ENCODE results near the gene CCNY.

The CCNY gene

GRCh38 chr10:35555962-35556930 lies 219.9 kb downstream of the CCNY start:
- DNase-seq (ENCODE audit: low read depth in 2 of 2), result no peak

DNA sequence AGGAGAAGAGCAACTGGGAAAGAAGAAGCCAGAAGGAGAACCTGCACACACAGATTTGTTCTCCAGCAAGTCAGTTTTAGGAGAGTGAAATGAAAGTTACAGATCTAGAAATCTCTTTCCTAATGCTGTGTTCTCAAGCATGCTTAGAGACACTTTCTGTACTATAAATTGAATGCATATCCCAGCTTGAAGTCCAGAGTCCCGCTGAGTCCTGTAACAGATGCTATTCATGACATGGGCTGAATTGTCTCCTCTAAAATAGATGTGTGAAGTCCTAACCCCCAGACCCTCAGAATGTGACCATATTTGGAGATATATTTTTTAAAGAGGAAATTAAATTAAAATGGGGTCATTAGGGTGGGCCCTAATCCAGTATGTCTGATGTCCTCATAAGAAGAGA lies 222.0 kb downstream of the CCNY start:
- no peak for DNase-seq (ENCODE audit: low read depth in 2 of 2)

DNA sequence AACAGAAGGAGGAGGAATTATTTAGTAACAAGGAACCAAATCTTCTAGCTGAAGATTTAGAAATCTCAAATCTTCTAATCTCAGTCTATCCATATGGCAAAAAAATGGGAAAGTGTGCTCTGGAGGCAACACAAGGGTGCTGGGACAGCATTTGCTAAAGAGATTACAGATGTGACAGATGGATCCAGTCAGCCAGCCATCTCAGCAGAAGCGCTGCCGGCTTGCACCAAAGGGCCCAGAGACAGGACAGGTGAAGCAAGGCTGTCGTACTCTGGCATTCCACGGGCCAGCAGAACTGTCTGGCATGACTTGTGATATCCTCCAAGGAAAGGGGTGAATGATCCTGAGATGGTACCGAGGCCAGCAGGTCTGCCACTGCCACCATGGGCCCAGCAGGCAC lies 223.1 kb downstream of the CCNY start:
- DNase-seq (ENCODE audit: low read depth in 2 of 2), result no peak

- DNase-seq (ENCODE audit: low read depth in 2 of 2), result no peak
These were observed 225.4 kb downstream of the CCNY start for GRCh38 chr10:35561715-35562114.

DNA sequence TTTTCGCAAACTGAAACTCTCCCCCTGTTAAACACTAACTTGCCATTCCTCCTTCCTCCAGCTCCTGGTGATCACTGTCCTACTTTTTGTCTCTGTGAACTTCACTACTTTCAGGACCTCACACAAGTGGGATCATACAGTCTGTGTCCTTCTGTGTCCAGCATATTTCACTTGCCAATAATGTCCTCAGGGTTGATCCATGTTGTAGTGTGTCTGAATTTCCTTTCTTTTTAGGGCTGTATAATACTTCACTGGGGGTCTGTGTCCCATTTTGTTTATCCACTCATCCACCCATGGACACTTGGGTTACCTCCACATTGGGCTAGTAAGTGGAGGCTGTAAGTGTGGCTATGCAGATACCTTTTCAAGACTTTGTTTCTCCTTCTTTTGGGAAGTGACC lies 226.1 kb downstream of the CCNY start:
- DNase-seq (ENCODE audit: low read depth in 2 of 2), result no peak

DNA sequence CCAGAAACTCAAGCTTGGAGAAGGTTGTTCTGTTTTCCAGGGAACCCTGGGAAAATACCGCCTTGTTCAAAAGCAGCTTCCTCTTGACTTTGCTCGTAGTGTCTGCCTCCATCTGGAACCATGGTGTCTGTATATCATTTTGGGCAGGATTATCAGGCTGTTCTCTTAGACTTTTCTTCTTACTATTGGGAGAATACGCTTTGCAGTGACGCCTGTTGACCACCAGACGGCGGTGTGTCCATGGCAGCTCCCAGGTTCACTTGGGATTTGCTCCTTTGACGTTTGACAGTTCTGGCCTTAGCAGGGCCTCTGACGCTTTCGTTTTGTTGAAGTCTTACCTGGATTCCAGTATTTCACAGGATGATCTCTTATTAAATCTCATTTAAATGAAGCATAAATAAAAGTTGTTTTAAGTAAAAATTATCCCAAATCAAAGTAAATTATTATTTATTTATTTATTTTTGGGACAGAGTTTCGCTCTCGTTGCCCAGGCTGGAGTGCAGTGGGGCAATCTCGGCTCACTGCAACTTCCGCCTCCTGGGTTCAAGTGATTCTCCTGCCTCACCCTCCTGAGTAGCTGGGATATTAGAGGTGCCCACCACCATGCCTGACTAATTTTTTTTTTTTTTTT lies 227.1 kb downstream of the CCNY start:
- DNase-seq (ENCODE audit: low read depth in 2 of 2), result peak; percentile 18 to 21

- no peak for DNase-seq (ENCODE audit: low read depth in 2 of 2)
These were observed 228.1 kb downstream of the CCNY start for GRCh38 chr10:35564341-35564968.

DNA sequence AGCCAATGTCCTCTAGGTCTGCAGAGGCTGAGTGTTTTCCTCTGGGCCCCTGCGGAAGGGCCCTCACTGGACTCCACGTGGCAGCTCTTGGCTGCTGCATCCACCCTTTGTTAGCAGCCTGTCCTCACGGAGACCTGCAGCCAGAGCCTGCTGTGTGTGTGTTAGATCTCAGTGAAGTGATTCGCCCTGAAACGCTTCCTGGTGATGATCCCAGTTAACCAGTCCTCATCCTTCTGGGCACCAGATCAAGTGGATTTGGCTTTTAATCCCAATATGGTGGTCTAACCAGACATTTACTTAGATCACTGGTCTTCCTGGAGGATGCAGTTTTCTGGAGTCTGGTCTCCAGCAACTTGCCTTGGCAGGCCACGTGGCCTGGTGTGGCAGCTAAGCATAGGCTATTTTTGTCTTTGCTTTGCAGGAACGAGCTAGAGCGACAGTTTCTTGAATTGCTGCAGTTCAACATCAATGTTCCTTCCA lies 229.3 kb downstream of the CCNY start:
- DNase-seq (ENCODE audit: low read depth in 2 of 2), result no peak

GRCh38 chr10:35567951-35568350 lies 231.6 kb downstream of the CCNY start:
- no peak for DNase-seq (ENCODE audit: low read depth in 2 of 2)

DNA sequence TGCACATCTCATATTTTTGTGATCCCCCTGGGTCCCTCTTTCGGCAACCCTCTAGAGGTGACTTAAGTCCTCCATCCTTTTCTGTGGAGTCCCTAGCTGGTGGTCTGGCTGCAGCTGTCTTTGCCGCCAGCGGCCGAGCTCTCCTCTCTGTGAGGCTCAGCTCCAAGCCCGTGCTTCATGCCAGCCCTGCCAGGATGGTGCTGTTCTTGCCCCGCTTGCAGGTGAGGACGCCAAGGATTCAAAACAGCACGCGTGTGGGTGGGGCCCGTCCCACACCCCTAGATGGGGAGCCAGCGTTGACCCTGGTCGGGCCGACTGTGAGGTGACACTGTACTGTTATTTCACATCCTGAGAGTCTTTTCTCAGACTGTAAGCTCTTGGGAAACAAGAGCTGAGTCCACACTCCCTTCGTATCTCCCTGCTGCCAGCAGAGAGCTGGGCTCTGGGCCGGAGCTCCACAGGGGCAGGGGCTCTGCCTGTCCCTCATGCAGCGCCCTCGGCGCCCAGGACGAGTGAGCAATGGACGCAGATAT lies 232.2 kb downstream of the CCNY start:
- DNase-seq (ENCODE audit: low read depth in 2 of 2), result no peak

DNA sequence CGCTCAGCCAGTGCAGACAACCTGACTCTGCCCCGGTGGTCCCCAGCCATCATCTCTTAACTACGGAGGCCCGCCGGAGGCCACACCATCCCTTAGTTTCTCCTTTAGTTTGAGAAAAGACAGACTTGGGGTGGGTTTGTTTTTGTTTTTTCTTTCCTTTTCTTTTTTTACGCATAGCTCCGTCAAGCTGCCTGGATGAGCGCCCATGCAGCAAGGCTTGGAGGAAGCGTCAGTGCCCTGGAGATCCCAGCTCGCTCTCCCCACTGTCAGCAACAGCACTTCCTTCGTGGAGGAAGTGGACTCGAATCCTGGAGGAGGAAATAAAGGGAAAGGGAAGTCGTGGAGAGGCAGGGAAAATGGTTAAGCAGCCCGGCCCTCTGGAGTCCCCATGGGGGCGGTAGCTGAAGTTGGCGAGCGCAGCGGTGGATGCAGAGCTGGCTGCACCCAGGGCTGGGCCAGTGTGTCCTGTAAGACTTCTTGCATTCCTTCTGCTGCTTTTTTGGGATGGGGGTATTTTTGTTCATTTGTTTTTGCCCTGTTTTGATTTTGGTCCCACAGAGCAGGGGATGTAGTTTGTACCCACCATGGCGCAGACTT lies 232.9 kb downstream of the CCNY start:
- DNase-seq (ENCODE audit: low read depth in 2 of 2), result no peak

- no peak for DNase-seq (ENCODE audit: low read depth in 2 of 2)
These were observed 233.5 kb downstream of the CCNY start for GRCh38 chr10:35569836-35570235.

DNA sequence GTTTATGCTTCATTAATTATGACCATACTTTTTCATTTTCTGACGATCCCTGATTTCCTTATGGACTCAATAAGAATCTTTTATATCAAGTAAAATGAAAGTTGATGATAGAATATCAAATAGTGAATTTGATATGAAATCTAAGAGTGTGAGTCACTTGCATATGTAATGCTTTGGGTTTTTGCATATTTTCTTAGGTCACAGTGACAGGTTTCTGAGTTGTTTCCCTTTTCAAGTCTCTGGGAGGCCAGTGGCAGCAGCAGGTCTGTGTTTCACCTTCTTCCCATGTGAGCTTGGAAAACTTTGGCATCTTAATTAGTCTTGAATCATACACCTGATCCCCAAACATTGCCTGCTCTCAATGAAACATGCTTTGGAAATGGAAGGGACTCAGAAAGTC lies 234.1 kb downstream of the CCNY start:
- DNase-seq (ENCODE audit: low read depth in 2 of 2), result no peak

DNA sequence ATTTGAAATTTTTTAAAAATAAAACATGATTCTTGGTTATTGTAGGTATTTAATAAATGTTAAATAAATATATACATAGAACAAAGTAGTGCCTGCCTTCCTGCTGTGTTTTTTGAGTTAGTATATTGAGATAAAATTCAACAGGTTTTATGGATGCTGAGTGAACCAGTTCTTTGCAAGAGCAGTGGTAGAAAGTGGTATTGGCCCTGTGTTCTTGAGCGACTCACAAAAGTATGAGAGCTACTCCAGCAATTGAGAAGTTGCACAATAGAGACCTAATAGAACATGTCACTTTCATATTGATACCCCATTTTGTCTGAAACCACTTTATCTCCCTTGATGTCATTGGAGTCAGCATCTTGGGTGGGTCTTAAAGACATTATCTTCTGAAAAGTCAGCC lies 236.3 kb downstream of the CCNY start:
- no peak for DNase-seq (ENCODE audit: low read depth in 2 of 2)

- DNase-seq (ENCODE audit: low read depth in 2 of 2), result no peak
These were observed 237.5 kb downstream of the CCNY start for GRCh38 chr10:35573796-35574195.

DNA sequence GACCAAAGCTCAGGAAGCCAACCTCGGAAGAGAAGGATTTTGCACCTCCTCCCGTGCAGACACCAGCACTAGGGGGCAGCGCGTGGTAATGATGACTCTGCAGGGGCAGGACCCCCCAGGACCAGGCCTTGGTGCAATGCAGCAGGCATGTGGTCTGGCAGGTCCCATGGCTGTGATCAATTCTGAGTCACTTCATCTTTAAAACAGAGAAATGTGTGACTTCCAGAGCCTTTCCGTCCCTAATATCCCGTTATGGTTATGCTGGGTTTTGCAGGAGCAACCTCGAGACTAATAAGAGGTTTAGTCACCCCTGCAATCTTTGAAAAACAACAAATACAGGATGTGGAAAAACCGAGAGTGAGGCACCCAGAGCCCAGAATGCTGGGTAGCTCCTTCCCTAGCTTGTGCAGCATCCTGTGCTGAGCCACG lies 238.6 kb downstream of the CCNY start:
- no peak for DNase-seq (ENCODE audit: low read depth in 2 of 2)

DNA sequence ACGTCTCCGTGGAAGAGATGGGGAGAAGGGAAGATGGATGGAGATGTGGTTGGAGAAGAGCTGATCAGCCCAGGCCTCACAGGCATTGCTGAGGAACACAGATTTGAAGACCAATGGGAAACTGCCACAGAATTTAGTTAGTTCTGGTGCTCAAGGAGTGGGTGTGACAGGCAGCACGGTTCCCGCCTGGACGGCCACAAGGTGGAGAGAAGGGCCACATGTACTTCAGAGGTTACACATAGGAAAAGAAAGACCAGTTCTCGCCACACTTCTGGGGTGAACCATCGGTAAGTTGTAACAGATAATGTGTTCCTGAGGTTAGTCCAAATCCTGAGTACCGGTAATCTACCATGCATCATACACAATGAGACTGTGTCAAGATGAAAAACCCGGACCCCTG lies 239.3 kb downstream of the CCNY start:
- no peak for DNase-seq (ENCODE audit: low read depth in 2 of 2)

DNA sequence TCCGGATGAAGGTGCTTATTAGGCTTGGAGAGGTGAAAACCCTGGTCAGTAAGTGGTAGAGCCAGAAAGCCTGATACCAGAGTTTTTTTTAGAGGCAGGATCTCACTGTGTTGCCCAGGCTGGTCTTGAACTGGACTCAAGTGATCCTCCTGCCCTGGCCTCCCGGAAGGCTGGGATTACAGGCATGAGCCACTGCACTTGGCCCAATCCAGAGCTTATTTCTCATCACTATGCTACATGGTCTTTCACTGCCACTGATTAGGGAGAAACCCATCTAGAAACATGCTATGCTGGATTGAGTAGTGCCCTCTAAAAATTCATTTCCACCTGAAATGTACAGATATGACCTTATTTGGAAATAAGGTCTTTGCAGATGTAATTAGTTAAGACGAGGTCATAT lies 240.4 kb downstream of the CCNY start:
- DNase-seq (ENCODE audit: low read depth in 2 of 2), result no peak

DNA sequence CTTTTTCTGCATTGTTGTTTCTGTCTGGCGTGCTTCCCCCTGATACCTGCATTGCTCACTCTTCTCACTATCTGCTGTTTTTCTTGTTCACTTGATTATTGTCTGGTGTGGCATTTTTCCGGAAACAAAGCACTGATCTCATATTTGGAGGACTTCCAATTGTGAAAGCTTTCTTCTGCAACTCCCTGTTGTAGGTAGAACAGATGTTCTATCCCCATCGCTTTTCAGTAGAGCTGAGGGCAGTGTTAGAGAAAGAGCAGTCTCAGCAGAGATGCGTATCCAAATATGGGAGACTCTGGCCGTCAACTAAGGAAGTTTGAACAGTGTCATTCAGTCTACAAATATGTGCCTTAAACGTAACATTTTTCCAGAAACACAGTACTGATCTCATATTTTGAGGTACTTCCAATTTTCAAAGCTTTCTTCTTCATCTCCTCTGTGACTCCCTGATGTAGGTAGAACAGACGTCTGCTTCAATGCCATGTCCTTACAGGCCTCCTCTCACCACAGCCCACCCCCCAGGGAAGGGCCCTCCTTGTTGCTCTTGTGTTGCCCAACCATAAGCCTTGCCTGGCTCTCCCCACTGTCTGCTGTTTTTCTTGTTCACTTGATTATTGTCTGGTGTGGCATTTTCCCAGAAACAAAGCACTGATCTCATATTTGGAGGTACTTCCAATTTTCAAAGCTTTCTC lies 241.8 kb downstream of the CCNY start:
- DNase-seq (ENCODE audit: low read depth in 2 of 2), result no peak

GRCh38 chr10:35578618-35578956 lies 242.3 kb downstream of the CCNY start:
- no peak for DNase-seq (ENCODE audit: low read depth in 2 of 2)

DNA sequence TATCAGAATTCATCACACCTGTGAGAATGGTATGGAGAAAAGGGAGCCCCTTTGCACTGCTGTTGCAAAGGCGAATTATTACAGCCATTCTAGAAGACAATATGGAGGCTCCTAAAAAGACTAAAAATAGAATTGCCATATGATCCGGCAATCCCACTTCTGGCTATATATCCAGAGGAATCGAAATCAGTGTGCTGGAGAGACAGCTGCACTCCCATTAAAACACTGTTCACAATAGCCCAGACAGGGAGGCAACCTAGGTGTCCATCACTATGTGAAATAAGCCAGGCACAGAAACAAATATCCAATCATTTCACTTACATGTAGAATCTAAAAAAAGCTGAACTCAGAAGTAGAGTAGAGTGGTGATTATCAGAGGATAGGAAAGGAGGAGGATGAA lies 242.8 kb downstream of the CCNY start:
- no peak for DNase-seq (ENCODE audit: low read depth in 2 of 2)

Measured in stimulated activated CD4-positive, alpha-beta T cell treated with anti-CD3 and anti-CD28 coated beads, Interleukin-1b, Interleukin-23, amount 100 ng/mL, for 4 hours (primary cell).